A549 treated with dexamethasone at 1 μM for 4 hours (cell line): ENCODE results near the gene SNX9. TPM values are rescaled to one million over a fixed set of nuclear protein-coding genes. Genes with fewer than 3 reads are reported as not detected.

Source experiments
- total RNA-seq: library from RNA; stranded (reverse); fragments of 200-300 nt; extraction: Qiagen RNA extraction; gene quantifications from 5 replicates; pipeline ENCODE4 v1.2.3, GENCODE V29; 2022

Gene SNX9
- 21.2 to 26.7 TPM (median 23.4 TPM) in 5 replicates for total RNA-seq

DNA sequence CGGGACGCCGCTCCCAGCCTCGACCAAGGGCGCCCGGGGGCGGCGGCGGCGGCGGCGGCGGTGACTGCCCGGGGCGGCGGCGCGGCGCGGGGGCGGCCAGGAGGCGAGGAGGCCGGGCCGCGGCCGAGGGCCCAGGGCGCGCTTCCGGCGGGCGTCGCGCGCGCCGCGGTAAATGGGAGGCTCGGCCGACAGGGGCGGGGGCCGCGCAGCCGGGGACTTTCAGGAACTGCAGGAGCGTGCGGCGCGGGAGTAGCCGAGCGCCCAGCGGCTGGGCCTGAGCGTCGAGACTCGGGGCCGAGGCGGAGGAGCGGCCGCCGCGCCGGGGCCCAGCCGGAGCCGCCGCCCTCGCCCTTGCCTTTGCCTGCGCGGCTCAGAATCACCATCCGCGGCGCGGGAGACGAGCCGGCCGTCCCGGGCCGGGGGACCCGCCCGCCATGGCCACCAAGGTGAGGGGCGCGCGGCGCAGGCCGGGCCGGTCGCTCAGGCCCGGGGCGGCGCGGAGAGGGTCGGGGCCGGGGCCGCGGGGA is at the start of gene SNX9:
SNX9 (plus strand) TSS at position 246 of the 527 bp plus-strand sequence; CDS start at position 435, 189 bp downstream.

DNA sequence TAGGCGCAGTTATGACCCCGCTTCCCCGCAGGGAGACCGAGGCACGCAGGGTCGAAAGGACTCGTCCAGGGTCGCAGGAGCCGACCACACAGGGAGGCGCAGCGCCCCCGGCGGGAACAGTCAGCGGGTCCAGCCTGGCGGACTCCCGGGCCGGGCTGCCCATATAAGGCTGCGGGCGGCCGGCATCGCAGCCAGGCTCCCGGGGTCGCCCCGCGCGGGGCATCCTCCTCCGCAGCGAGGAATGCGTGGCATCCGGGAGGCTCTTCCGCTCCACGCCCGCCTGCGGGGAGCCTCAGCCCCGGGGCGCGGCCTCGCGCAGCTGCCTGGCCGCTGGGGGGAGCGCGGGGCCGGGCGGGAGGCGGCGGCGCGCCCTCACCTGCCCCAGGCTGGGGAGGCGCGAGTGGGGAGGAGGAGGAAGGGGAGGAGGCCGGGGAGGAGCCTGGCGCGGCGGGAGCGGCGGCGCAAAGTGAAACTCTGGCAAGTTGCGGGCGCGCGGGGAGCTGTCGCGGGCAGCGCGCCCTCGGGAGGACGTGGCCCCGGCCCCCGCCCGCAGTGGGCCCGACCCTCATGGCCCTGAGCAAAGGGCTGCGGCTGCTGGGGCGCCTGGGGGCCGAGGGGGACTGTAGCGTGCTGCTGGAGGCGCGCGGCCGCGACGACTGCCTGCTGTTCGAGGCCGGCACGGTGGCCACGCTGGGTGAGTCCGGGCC is 158.5 kb downstream of the SNX9 start, which contains the start of gene SYNJ2:
SYNJ2 (plus strand) TSS at position 469 of the 707 bp plus-strand sequence; CDS start at position 568, 99 bp downstream.

Other genes starting within 250 kb of the SNX9 start
- 42.0 to 46.4 TPM (median 44.5 TPM) in 5 replicates for gene SYNJ2, start 158.6 kb downstream of the SNX9 start, total RNA-seq